GM12872 (cell line): ENCODE results near the gene MPDU1.

ENCODE experiments used
- TF ChIP-seq, protein P1 (sequence below): IDR thresholded peaks from 3 replicates; pipeline ENCODE4 v1.5.1; 2011; ENCODE audit warnings: low read depth, mild to moderate bottlenecking, low read length, moderate library complexity; ENCODE audit not compliant: insufficient read depth

MPDU1 gene

DNA sequence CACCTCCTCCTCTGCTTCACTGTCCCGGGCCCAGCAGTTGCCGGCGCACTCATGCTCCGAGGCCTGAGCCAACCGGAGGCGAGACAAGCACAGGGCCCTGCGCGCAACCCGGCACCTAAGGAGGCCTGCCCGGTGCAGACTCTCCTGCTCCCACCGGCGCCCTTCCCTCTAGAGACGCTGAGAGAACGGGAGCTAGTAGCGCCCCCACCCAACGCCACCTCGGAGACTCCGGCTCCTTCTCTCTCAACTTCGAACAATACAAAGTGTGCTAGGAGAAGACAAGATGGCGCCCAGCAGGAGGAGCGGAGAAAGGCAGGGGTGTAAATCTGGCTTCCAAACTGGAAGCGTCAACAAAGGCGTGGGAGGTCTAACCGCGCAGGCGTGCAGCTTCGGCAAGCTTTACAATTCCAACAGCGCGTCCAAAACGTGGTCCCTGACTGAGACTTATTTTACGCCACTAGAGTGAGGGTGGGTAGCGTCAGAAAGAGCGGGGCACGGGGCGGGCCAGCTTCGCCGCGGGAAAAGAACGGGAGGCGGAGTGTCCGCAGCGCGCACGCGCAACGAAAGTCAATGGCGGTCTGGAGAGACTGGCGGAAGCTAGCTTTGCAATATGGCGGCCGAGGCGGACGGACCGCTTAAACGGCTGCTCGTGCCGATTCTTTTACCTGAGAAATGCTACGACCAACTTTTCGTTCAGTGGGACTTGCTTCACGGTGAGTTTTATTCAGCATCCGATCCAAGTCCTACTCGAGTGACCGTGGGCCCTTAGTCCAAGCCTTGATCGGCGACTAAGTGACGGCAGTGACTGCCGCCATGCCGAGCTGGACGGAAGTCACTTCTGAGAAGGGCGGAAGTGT lies at the start of gene MPDU1:
TSS of gene MPDU1 (plus strand) at position 600 of the 857 bp plus-strand sequence. CDS start at position 611, 11 bp downstream.
- TF ChIP-seq, protein P1, sequence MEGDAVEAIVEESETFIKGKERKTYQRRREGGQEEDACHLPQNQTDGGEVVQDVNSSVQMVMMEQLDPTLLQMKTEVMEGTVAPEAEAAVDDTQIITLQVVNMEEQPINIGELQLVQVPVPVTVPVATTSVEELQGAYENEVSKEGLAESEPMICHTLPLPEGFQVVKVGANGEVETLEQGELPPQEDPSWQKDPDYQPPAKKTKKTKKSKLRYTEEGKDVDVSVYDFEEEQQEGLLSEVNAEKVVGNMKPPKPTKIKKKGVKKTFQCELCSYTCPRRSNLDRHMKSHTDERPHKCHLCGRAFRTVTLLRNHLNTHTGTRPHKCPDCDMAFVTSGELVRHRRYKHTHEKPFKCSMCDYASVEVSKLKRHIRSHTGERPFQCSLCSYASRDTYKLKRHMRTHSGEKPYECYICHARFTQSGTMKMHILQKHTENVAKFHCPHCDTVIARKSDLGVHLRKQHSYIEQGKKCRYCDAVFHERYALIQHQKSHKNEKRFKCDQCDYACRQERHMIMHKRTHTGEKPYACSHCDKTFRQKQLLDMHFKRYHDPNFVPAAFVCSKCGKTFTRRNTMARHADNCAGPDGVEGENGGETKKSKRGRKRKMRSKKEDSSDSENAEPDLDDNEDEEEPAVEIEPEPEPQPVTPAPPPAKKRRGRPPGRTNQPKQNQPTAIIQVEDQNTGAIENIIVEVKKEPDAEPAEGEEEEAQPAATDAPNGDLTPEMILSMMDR = no peak

DNA sequence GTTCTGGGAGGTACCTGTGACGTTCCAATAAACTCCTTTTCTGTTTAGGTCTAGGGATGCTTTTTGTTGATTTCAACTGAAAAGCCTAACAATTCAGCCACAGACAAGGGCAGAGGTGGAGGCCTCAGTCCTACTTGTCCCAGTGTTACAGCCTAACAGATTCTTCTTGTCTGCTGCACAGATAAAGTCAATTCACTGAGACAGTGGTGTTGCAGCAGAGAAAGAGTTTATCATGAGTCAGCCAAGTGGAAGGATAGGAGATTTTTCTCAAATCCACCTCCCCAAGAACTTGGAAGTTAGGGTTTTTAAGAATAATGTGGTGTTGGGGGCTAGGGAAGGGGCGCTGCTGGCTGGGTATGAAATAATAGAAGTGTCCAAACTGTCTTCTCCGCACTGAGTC lies 45.6 kb upstream of the MPDU1 start:
- TF ChIP-seq, protein P1 = no peak

DNA sequence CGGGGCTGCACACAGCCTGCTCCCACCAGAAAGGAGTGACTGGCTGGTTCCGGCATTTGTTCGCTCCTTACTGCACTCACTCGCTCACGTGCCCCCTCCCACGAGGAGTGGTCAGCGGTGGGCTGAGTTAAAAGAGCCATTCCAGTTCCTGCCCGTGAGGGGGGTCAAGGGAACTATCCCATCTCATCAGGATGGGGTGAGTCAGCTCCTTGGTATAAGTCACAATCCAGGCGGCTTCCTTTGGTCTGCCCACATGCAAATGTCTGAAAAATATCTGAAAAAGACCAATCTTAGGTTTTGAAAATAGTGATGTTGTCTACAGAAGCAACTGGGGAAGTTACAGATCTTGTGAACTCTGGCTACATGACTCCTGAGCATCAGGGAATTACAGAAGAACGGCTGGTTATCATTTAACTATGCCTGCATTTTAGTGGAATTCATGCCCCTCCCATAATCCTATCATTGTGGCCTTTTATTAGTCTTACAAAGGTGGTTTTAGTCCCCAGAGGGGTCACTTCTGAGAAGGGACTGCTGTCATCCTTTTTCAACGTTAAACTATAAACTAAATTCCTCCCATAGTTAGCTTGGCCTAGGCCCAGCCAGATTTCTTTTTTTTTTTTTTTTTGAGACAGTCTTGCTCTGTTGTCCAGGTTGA lies 44.6 kb upstream of the MPDU1 start:
- TF ChIP-seq, protein P1 = no peak

DNA sequence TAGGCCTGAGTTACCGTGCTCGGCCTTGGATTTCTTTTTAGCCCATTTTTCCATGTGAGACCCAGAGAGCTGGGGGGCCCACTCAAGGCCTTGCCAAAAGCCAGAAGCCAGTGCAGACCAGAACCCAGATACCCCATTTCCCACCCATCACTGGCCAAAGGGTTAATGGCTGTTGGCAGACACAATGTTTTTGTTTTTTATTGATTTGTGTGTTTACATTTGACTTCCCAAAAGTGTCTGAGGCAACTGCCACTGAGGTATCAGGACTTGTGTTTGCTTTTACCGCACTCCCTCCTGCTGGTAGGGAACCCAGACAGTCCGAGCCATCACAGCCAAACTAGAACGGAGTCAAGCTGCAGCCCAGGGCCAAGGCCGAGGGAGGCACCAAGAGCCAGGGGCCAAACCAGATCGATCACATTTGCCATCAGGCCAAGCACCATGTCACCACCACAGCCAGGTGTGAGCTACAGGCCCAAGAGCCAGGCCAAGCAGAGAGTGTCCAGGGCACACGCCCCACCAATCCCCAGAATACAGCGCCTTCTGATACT lies 42.5 kb upstream of the MPDU1 start:
- TF ChIP-seq, protein P1 = no peak

DNA sequence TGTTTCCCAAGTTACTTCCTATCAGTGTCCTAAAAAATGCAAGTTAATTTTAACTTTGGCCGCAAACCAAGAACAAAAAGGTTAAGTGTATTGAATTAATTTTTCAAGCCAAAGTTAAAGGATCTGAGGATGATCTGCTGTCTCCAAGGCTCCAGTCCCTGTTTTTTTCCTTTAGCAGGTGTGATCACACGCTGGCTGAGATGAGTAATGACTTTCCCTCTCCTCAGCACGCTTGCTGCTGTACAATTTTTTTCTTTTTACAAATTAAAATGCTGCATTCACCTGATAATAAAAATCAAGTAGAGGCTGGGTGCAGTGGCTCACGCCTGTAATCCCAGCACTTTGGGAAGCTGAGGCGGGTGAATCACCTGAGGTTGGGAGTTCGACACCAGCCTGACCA lies 38.7 kb upstream of the MPDU1 start:
- TF ChIP-seq, protein P1 = no peak

DNA sequence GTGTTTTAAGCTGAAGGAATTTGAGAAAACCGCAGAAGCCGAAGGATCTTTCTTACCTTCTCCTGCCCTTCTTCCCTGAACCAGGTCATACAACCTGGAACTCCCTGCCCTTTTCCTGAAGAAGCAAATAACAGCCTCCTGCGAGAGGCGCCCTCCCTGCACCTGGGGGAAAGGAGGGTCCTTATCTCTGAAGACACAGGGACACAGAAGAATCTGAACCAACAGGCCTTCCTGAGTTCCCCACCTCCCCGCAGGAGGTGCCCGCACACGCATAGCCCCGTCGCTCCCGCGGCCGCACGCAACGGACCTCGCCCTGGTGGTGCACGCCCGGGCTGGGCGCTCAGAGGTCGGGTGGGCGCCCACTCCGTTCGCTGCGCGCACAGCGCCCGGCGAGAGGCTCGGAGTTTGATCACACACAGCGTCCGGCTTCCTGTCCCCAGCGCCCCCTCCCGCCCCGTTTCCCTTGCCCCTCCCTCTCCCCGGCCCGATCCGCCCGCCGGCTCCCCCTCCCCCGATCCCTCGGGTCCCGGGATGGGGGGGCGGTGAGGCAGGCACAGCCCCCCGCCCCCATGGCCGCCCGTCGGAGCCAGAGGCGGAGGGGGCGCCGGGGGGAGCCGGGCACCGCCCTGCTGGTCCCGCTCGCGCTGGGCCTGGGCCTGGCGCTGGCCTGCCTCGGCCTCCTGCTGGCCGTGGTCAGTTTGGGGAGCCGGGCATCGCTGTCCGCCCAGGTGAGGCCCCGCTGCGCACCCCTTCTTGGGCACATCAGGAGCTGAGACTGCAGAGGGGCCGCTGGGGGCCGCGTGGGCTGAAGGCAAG lies 34.9 kb upstream of the MPDU1 start, which contains the start of gene TNFSF12:
TSS of gene TNFSF12 (plus strand) at position 474 of the 816 bp plus-strand sequence. CDS start at position 570, 96 bp downstream.
- TF ChIP-seq, protein P1 = peak; percentile 15; the same call in 1 of the 3 replicates
